Thyroid gland (tissue), 4 donors: Measurements from ENCODE around the gene LRRC8A. TPM values are rescaled to one million over a fixed set of nuclear protein-coding genes. Genes with fewer than 3 reads are reported as not detected.
"Not testable (repeated sequence)": the region's sequence is repeated elsewhere in the genome, so short reads cannot be mapped to it uniquely, and the experiment has no call there.

ENCODE experiments used
- DNase-seq, 2 donors: peaks; one replicate each; pipeline ENCODE4 v3.0.0-alpha.2; 2019
- H3K27ac ChIP-seq, 3 donors: fragments of 200-600 bp; sonication (generic); 1 replicate in 2 of 3; 2 replicates in 1 of 3; pipeline ENCODE4 v1.5.1; 2016 to 2019; ENCODE audit warnings: mild to moderate bottlenecking in 1 of 3, moderate library complexity in 1 of 3
- H3K27me3 ChIP-seq: fragments of 200-600 bp; sonication (generic); one replicate; pipeline ENCODE4 v1.5.1; 2019
- H3K36me3 ChIP-seq, 2 donors: fragments of 200-600 bp; sonication (generic); one replicate each; pipeline ENCODE4 v1.5.1; 2016 to 2019
- H3K4me1 ChIP-seq, 2 donors: fragments of 200-600 bp; sonication (generic); one replicate each; pipeline ENCODE4 v1.5.1; 2017 to 2019
- H3K4me3 ChIP-seq, 3 donors: fragments of 200-600 bp; sonication (generic); replicated peaks in 1 of 3; 1 replicate in 2 of 3; 2 replicates in 1 of 3; pipeline ENCODE4 v1.5.1; 2016; ENCODE audit warnings: mild to moderate bottlenecking in 1 of 3
- H3K9me3 ChIP-seq: fragments of 200-600 bp; sonication (generic); one replicate; pipeline ENCODE4 v1.5.1; 2017
- POLR2A ChIP-seq, 2 donors: fragments of 450-650 bp; IDR thresholded peaks; one replicate each; pipeline ENCODE4 v1.6.1; 2017; ENCODE audit warnings: antibody characterized with exemption in 2 of 2, mild to moderate bottlenecking in 2 of 2, moderate library complexity in 1 of 2
- WGBS, 2 donors: methylation state at CpG; one replicate each; pipeline ENCODE4 v1.1.5; 2017; 5-methylcytosine and 5-hydroxymethylcytosine counted together
- intact Hi-C: fragments of 100-400 bp; cut with DNase I; formaldehyde crosslinking; loops from one replicate; pipeline ENCODE4 v1.15.1; 2023
- total RNA-seq, 4 donors: library from RNA; depleted of rRNA; stranded (reverse); fragments of >200 nt; gene quantifications; one replicate each; pipeline ENCODE4 v1.2.3, GENCODE V29; 2016
- TF ChIP-seq, protein P1 (sequence below), 6 experiments: fragments of 200-600 bp in 3 of 6; fragments of 450-650 bp in 3 of 6; sonication (generic) in 3 of 6; IDR thresholded peaks; one replicate each; pipeline ENCODE4 v1.5.1; 2016 to 2019; ENCODE audit warnings: antibody characterized with exemption in 6 of 6, mild to moderate bottlenecking in 2 of 6, inconsistent platforms in 1 of 6, moderate library complexity in 1 of 6

LRRC8A gene
- total RNA-seq, 4 donors from 2014 or later: 56.3 to 65.6 (median 61.5) TPM

DNA sequence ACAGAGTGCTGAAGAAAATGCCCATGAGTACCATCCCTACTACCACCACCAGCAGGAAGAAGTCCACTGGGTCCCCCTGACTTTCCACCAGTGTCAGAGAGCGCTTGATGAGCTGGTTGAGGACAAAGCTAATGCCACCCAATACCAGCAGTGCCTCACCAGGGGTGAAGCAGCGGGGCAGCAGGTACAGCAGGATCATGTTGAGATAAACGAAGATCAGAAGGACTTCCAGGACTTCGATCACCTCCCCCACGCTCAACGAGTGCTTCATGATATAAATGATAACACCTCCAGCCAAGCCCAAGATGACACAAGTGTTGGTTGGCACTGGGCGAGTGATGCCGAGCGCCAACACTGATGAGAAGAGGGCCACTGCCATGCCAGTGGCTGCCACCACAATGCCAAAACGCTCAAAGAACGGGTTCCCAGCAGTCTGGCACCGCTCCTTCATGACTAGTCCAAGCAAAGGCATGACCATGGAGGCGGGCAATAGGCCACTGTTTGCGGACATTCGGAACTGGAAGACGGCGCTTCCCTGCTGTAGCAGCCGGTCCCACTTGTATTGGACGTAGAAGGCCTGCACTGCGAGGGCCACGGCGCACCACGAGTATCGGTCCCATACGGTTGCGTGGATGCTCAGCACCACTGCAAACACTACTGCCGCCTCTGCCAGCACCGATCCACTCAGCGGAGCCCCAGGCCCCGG, 64.8 kb downstream of the LRRC8A start:
- intact Hi-C loops: no loop called here
- H3K27me3 ChIP-seq: no peaks in the 10 kb centered on the region
- H3K9me3 ChIP-seq: no peaks in the 10 kb centered on the region
- DNase-seq: peak; percentile 40 to 45
- peak overlapping the region; percentile 51 to 90 (median 84) for H3K27ac ChIP-seq
- H3K36me3 ChIP-seq: no peaks in the 10 kb centered on the region
- TF ChIP-seq, protein P1, sequence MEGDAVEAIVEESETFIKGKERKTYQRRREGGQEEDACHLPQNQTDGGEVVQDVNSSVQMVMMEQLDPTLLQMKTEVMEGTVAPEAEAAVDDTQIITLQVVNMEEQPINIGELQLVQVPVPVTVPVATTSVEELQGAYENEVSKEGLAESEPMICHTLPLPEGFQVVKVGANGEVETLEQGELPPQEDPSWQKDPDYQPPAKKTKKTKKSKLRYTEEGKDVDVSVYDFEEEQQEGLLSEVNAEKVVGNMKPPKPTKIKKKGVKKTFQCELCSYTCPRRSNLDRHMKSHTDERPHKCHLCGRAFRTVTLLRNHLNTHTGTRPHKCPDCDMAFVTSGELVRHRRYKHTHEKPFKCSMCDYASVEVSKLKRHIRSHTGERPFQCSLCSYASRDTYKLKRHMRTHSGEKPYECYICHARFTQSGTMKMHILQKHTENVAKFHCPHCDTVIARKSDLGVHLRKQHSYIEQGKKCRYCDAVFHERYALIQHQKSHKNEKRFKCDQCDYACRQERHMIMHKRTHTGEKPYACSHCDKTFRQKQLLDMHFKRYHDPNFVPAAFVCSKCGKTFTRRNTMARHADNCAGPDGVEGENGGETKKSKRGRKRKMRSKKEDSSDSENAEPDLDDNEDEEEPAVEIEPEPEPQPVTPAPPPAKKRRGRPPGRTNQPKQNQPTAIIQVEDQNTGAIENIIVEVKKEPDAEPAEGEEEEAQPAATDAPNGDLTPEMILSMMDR (IDR thresholded peaks at IDR 0.05): no peak
- TF ChIP-seq POLR2A (IDR thresholded peaks at IDR 0.05): no peak
- H3K4me1 ChIP-seq: peaks cover 11 to 20% of the 10 kb centered on the region in 2 donors
- H3K4me3 ChIP-seq: peak overlapping the region; percentile 57 to 78 (median 69)
- WGBS, 2 donors: 29 to 68% methylated on average over 10 to 23 of the region's 30 CpGs

DNA sequence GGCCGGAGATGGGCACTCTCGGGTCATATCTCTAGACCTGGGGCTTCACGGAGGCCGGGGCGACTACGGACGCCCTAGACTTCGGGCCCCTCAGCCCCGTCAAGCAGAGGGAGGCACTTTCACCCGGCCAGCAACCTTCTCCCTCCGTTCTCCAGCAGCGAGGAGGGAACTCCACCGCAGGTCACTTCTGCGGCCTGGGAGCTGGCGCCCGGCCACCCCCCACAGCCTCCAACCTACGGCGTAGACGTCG, 65.3 kb downstream of the LRRC8A start:
- Histone ChIP-seq H3K4me1 (peaks cover 11 to 19% of the 10 kb centered on the region in 2 donors), H3K27ac (peak overlapping the region; percentile 51 to 90 (median 84)), H3K27me3 (no peaks in the 10 kb centered on the region), H3K4me3 (peak overlapping the region; percentile 57 to 78 (median 69)), H3K36me3 (no peaks in the 10 kb centered on the region), H3K9me3 (no peaks in the 10 kb centered on the region)
- intact Hi-C loops: no loop called here
- TF ChIP-seq, protein P1 (IDR thresholded peaks at IDR 0.05): no peak
- TF ChIP-seq POLR2A (IDR thresholded peaks at IDR 0.05): no peak
- DNase-seq: no peak
- WGBS, 2 donors: 0% methylated on average over 4 to 13 of the region's 20 CpGs

DNA sequence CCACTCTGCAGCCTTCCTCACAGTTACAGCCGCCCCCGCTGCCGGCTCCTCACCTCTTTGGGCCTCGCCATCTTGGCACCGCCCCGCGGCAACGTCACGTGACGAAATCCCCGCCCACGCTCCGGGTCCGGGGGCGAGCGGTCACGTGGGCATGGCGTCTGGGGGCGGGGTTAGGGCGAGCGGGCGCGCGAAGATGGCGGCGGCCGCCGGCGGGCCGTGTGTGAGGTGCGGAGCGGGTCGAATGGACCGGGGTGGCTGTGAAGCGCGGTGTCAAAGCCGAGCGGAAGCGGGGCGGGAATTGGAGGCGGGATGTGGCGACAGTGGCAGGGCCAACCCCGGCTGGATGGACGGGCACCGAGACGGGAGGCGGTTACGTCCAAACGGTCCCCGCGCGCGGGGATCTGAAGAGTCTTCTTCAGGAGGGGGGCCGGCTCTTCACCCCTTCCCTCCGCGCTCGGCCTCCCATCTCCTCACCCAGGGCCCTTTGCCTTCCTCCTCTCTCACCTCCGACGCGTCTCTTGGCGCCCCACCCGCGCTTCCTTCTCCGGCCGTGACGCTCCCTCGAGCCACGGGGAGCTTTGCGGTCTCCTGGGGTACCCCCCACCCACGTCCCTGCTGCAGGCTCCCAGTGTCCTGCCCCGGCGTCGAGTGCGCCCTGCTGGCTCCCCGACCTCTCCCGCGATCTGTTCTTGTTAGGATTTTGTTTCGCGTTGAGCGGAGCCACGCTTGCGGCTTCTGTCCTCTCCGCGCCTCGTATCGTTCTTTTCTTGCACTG, 65.8 kb downstream of the LRRC8A start, which contains the start of the genes DOLK and NUP188:
Gene DOLK (minus strand): TSS at position 77 of the 775 bp plus-strand sequence. CDS start 300 bp downstream, outside the sequence.
Gene NUP188 (plus strand): TSS at position 173 of the 775 bp plus-strand sequence. CDS start 21 bp downstream, at position 194.
- intact Hi-C loops: no loop called here
- Histone ChIP-seq H3K9me3 (no peaks in the 10 kb centered on the region), H3K36me3 (no peaks in the 10 kb centered on the region), H3K4me1 (peaks cover 11 to 19% of the 10 kb centered on the region in 2 donors), H3K4me3 (peak within 1 kb of the TSS; percentile 57 to 78 (median 69)), H3K27me3 (no peaks in the 10 kb centered on the region), H3K27ac (peak within 1 kb of the TSS; percentile 57 to 90 (median 84))
- 1% methylated on average over 28 to 57 of the region's 86 CpGs for WGBS, 2 donors
- TF ChIP-seq, protein P1 (IDR thresholded peaks at IDR 0.05): no peak
- TF ChIP-seq POLR2A (IDR thresholded peaks at IDR 0.05): peak; percentile 68 to 97
- peak; percentile 95 to 96 for DNase-seq

DNA sequence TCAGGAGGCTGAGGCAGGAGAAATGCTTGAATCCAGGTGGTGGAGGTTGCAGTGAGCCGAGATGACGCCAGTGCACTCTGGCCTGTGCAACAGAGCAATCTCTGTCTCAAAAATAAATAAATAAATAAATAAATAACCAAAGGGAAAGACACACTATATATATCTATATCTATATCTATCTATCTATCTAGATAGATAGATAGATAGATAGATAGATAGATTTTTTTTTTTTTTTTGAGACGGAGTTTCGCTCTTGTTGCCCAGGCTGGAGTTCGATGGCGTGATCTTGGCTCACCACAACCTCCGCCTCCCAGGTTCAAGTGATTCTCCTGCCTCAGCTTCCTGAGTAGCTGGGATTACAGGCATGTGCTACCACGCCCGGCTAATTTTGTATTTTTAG, 79.5 kb downstream of the LRRC8A start:
- H3K4me3 ChIP-seq, DNase-seq, H3K27ac ChIP-seq, H3K4me1 ChIP-seq, H3K27me3 ChIP-seq, H3K9me3 ChIP-seq, intact Hi-C loops: not testable (repeated sequence)
- peaks cover 21 to 42% of the 10 kb centered on the region in 2 donors for H3K36me3 ChIP-seq
- WGBS, 2 donors: 93 to 98% methylated on average over 9 of the region's 9 CpGs

Other genes starting within 250 kb of the LRRC8A start
- gene DYNC2I2, start 225.3 kb upstream of the LRRC8A start, total RNA-seq: 100 to 1,000 TPM in 2 of 4 donors, 10 to 100 TPM in 2; 86.1 to 179 (median 132) TPM
- gene SET, start 192.9 kb upstream of the LRRC8A start, total RNA-seq: 100 to 1,000 TPM; 173 to 217 (median 202) TPM
- 1 to 10 TPM; 4.4 to 7.6 (median 6.4) TPM for gene PKN3, start 179.6 kb upstream of the LRRC8A start, total RNA-seq
- 10 to 100 TPM; 21.2 to 45.7 (median 33.7) TPM for gene ZDHHC12, start 158.0 kb upstream of the LRRC8A start, total RNA-seq
- 100 to 1,000 TPM in 1 of 4 donors, 10 to 100 TPM in 3; 45.1 to 129 (median 70.2) TPM for gene ZER1, start 110.2 kb upstream of the LRRC8A start, total RNA-seq
- gene TBC1D13, start 94.9 kb upstream of the LRRC8A start, total RNA-seq: 10 to 100 TPM; 18.6 to 32.1 (median 27.6) TPM
- gene ENDOG, start 63.6 kb upstream of the LRRC8A start, total RNA-seq: 10 to 100 TPM; 15.2 to 74.6 (median 40.1) TPM
- 10 to 100 TPM; 16.7 to 38.4 (median 27.4) TPM for gene SPOUT1, start 52.3 kb upstream of the LRRC8A start, total RNA-seq
- 10 to 100 TPM in 3 of 4 donors, 1 to 10 TPM in 1; 5.8 to 12.6 (median 12.3) TPM for gene KYAT1, start 183 bp upstream of the LRRC8A start, total RNA-seq
- 10 to 100 TPM; 10.1 to 65.3 (median 39.4) TPM for gene PHYHD1, start 38.8 kb downstream of the LRRC8A start, total RNA-seq
- 10 to 100 TPM; 21.1 to 25.2 (median 22.2) TPM for gene DOLK, start 65.5 kb downstream of the LRRC8A start, total RNA-seq
- 10 to 100 TPM; 27.1 to 78.2 (median 35.8) TPM for gene NUP188, start 65.6 kb downstream of the LRRC8A start, total RNA-seq
- 100 to 1,000 TPM in 1 of 4 donors, 10 to 100 TPM in 3; 89.5 to 139 (median 93.7) TPM for gene SH3GLB2, start 146.2 kb downstream of the LRRC8A start, total RNA-seq
- gene MIGA2, start 154.5 kb downstream of the LRRC8A start, total RNA-seq: 10 to 100 TPM; 23.9 to 78.8 (median 50.0) TPM
- gene DOLPP1, start 199.0 kb downstream of the LRRC8A start, total RNA-seq: 10 to 100 TPM in 1 of 4 donors, 1 to 10 TPM in 3; 6.0 to 10.9 (median 8.3) TPM
- gene CRAT, start 228.7 kb downstream of the LRRC8A start, total RNA-seq: 10 to 100 TPM; 44.0 to 59.0 (median 54.1) TPM
- gene PTPA, start 229.3 kb downstream of the LRRC8A start, total RNA-seq: 100 to 1,000 TPM in 2 of 4 donors, 10 to 100 TPM in 2; 45.0 to 117 (median 89.5) TPM